Fibroblast of peridontal ligament (primary cell): ENCODE data around the gene KRT86.
"Not testable (repeated sequence)": the region's sequence is repeated elsewhere in the genome, so short reads cannot be mapped to it uniquely, and the experiment has no call there.

Source experiments
- DNase-seq: peaks from one replicate; pipeline ENCODE4 v3.0.0-alpha.2; 2010; ENCODE audit errors: extremely low read depth

The KRT86 gene

GRCh38 chr12:52336641-52337040, 62.2 kb downstream of the KRT86 start:
- no peak for DNase-seq

GRCh38 chr12:52337054-52337453, 62.6 kb downstream of the KRT86 start:
- DNase-seq = peak; percentile 8

GRCh38 chr12:52338241-52338960, 64.0 kb downstream of the KRT86 start:
- DNase-seq = no peak

- no peak for DNase-seq
These were observed 66.7 kb downstream of the KRT86 start for GRCh38 chr12:52341066-52341580.

GRCh38 chr12:52342781-52343490, 68.5 kb downstream of the KRT86 start:
- no peak for DNase-seq

- DNase-seq = no peak
These were observed 69.1 kb downstream of the KRT86 start for GRCh38 chr12:52343550-52343949.

GRCh38 chr12:52344111-52344510, 69.7 kb downstream of the KRT86 start:
- no peak for DNase-seq

- DNase-seq = not testable (repeated sequence)
These were observed 70.6 kb downstream of the KRT86 start for GRCh38 chr12:52345041-52345440.

GRCh38 chr12:52346593-52346992, 72.1 kb downstream of the KRT86 start:
- DNase-seq = no peak

GRCh38 chr12:52347016-52347415, 72.6 kb downstream of the KRT86 start:
- no peak for DNase-seq

GRCh38 chr12:52347551-52348510, 73.4 kb downstream of the KRT86 start:
- no peak for DNase-seq

- no peak for DNase-seq
These were observed 74.8 kb downstream of the KRT86 start for GRCh38 chr12:52349196-52349595.

GRCh38 chr12:52350021-52350620, 75.7 kb downstream of the KRT86 start:
- DNase-seq = no peak

- no peak for DNase-seq
These were observed 76.3 kb downstream of the KRT86 start for GRCh38 chr12:52350786-52351185.

GRCh38 chr12:52351196-52352059, 77.0 kb downstream of the KRT86 start:
- DNase-seq = no peak

GRCh38 chr12:52352951-52353350, 78.5 kb downstream of the KRT86 start:
- DNase-seq = no peak

- DNase-seq = no peak
These were observed 79.3 kb downstream of the KRT86 start for GRCh38 chr12:52353766-52354165.

- no peak for DNase-seq
These were observed 79.8 kb downstream of the KRT86 start for GRCh38 chr12:52354200-52354599.

GRCh38 chr12:52355176-52355575, 80.7 kb downstream of the KRT86 start:
- DNase-seq = no peak

- DNase-seq = no peak
These were observed 81.8 kb downstream of the KRT86 start for GRCh38 chr12:52356031-52356761.
